ENCODE results near the gene TFDP1.

TFDP1 gene

DNA sequence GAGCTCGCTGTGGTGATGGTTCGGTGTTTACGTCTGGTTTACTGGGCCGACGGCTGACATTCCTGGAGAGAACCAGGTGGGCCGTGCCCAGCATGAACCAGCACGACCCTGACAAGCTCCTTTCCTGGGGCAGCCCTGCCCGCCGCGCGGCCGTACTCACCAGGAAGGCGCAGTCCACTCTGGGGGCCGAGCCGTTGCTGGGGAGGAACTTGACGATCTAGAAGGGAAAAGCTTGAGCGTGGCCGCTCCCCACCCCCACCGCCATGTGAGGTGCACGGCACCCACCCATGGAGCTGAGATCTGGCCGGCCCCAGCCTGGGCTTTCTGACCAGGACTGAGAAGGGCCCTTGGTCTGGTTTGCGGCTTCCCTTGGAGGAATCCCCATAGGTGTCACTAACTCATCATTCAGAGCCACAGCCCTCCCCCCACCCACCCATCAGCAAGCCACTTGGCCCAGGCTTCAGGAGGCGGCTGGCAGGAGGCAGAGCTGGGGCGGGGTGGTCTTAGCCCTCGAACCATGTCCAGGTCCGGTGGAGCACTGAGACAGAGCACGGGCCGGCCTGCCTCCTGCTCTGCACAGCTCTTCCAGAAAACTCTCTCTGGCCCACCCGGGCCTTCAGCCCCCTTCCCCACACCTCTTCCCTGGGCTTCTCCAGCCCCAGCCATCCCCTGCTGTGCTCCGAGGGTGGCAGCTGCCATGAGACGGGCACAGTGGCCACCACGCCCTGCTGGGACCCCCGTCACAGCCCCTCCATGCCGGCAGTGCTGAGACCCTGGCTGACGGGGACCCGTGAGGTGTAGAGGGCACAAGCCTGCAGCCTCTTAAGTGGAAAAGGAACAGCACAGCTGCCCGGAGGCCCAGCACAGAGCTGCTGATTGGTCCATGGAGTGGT is 67.2 kb downstream of the TFDP1 start:
- Histone ChIP-seq H3K9ac (ENCODE audit: low read depth, low read length) (no peak overlapping the region), H3K4me2 (ENCODE audit: insufficient read depth, low read length) (no peak overlapping the region), H3K79me2 (ENCODE audit: insufficient read depth, low read length) (no peaks in the 10 kb centered on the region), H3K9me3 (ENCODE audit: insufficient read depth, low read length, severe bottlenecking) (no peaks in the 10 kb centered on the region), H4K20me1 (ENCODE audit: insufficient read depth, low read length) (peaks cover 20% of the 10 kb centered on the region; the same call in 1 of the 2 replicates), H3K4me3 (ENCODE audit: low read depth in 1 of 2, low read length in 2 of 2) (no peak overlapping the region), H3K27ac (ENCODE audit: low read length) (no peak overlapping the region), H3K27me3 (ENCODE audit: insufficient read depth, low read length, poor library complexity) (no peaks in the 10 kb centered on the region), H3K36me3 (ENCODE audit: insufficient read depth, low read length) (no peaks in the 10 kb centered on the region), H3K4me1 (ENCODE audit: insufficient read depth, low read length) (no peaks in the 10 kb centered on the region), H2AFZ (ENCODE audit: low read depth, low read length) (no peak overlapping the region)
- TF ChIP-seq, protein P1, sequence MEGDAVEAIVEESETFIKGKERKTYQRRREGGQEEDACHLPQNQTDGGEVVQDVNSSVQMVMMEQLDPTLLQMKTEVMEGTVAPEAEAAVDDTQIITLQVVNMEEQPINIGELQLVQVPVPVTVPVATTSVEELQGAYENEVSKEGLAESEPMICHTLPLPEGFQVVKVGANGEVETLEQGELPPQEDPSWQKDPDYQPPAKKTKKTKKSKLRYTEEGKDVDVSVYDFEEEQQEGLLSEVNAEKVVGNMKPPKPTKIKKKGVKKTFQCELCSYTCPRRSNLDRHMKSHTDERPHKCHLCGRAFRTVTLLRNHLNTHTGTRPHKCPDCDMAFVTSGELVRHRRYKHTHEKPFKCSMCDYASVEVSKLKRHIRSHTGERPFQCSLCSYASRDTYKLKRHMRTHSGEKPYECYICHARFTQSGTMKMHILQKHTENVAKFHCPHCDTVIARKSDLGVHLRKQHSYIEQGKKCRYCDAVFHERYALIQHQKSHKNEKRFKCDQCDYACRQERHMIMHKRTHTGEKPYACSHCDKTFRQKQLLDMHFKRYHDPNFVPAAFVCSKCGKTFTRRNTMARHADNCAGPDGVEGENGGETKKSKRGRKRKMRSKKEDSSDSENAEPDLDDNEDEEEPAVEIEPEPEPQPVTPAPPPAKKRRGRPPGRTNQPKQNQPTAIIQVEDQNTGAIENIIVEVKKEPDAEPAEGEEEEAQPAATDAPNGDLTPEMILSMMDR (IDR thresholded peaks at IDR 0.05; ENCODE audit: borderline replicate concordance, extremely low read depth, low read length, poor library complexity, severe bottlenecking) = no peak
- no peak for TF ChIP-seq EZH2 (IDR thresholded peaks at IDR 0.05; ENCODE audit: borderline replicate concordance, low read depth, low read length, severe bottlenecking)
- DNase-seq (no peak), ATAC-seq (ENCODE audit: insufficient read depth, low read depth) (no peak)

DNA sequence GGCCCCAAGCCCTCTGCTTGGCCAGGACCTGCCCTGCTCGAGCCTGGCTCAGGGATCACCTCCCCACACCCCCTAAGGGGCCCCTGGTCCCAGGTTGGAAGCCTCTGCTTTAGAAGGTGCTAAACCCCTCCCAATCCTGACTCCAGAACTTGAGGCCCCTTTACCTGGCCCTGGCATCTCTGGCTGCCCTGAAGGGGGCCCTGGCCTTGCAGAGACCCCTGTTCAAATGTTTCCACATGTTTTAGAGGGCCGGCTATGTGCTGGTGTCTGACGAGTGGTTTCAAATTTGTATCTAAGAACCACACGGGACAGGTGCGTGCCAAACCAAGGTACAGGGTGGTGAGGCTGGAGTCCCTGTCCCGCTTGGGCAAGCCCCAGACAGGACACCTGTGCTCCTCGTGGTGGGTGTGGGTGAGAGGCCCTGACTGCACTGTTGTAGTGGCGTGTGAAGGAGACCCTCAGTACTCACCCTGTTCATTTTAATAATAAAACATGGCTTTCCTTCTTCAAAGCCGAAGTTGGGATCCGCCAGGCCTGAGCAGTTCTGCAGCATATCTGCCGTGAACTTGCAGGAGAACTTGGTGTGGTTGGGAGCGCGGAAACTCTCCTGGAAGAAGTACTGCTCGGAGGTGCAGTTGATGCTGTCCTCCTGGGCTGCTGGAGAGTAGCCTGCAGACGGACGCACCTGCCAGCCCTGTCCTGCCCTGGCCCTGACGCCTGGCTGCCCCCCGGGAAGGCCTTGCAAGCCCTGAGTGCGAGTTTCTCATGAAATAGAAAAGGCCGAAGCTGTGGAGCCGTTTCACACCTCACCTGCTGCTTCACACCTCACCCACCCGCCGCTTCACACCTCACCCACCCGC is 68.1 kb downstream of the TFDP1 start:
- Histone ChIP-seq H3K9me3 (ENCODE audit: insufficient read depth, low read length, severe bottlenecking) (no peaks in the 10 kb centered on the region), H3K4me3 (ENCODE audit: low read depth in 1 of 2, low read length in 2 of 2) (no peak overlapping the region), H3K9ac (ENCODE audit: low read depth, low read length) (no peak overlapping the region), H2AFZ (ENCODE audit: low read depth, low read length) (no peak overlapping the region), H3K79me2 (ENCODE audit: insufficient read depth, low read length) (no peaks in the 10 kb centered on the region), H3K36me3 (ENCODE audit: insufficient read depth, low read length) (no peaks in the 10 kb centered on the region), H3K27ac (ENCODE audit: low read length) (no peak overlapping the region), H3K4me1 (ENCODE audit: insufficient read depth, low read length) (no peaks in the 10 kb centered on the region), H3K4me2 (ENCODE audit: insufficient read depth, low read length) (no peak overlapping the region), H4K20me1 (ENCODE audit: insufficient read depth, low read length) (peaks cover 16% of the 10 kb centered on the region; the same call in 1 of the 2 replicates), H3K27me3 (ENCODE audit: insufficient read depth, low read length, poor library complexity) (no peaks in the 10 kb centered on the region)
- no peak for ATAC-seq (ENCODE audit: insufficient read depth, low read depth)
- TF ChIP-seq, protein P1 (IDR thresholded peaks at IDR 0.05; ENCODE audit: borderline replicate concordance, extremely low read depth, low read length, poor library complexity, severe bottlenecking) = no peak
- TF ChIP-seq EZH2 (IDR thresholded peaks at IDR 0.05; ENCODE audit: borderline replicate concordance, low read depth, low read length, severe bottlenecking) = no peak
- DNase-seq = no peak

DNA sequence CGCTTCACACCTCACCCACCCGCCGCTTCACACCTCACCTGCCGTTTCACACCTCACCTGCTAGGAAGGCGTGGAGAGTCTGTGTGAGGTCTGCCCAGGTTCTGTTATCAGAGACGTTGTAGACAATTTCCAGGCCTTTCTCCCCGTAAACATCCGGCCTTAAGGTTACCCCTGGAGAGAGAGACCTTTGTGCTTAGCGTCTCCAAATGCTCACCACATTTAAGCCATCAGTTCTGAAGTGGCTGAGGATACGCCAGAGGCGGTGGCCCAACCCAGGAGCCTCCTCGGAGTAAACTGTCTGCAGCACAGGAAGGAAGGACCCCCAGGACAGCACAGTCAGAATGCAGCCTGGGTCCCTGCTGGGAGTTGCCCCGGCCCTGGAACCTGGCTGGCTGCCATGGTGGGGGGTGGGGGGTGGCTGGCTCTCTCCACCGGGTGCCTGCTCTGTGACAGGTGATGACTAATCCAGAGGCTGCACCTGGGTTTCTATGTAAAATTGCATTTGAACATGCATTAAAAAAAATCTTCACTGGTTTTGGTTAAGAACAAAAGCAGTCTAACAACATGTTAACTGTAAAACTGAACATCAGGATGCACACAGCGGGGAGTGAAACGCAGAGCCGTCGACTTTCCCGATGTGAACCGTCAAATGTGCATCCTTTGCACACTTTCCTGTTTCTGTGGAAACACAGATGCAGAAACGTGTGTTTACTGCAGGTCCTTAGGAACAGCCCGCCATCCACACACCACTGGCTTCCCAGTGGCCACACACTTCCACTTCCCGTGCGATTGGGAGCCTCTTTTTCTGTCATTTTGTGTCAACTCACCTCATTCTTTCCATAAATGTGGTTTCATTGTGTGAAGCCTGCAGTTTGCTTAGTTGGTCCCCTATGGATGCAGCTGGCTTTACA is 69.0 kb downstream of the TFDP1 start:
- ATAC-seq (ENCODE audit: insufficient read depth, low read depth) = peak; percentile 34; the same call in 1 of the 3 replicates
- Histone ChIP-seq H2AFZ (ENCODE audit: low read depth, low read length) (no peak overlapping the region), H3K27me3 (ENCODE audit: insufficient read depth, low read length, poor library complexity) (no peaks in the 10 kb centered on the region), H3K4me1 (ENCODE audit: insufficient read depth, low read length) (no peaks in the 10 kb centered on the region), H3K4me2 (ENCODE audit: insufficient read depth, low read length) (no peak overlapping the region), H3K27ac (ENCODE audit: low read length) (no peak overlapping the region), H3K36me3 (ENCODE audit: insufficient read depth, low read length) (no peaks in the 10 kb centered on the region), H3K79me2 (ENCODE audit: insufficient read depth, low read length) (no peaks in the 10 kb centered on the region), H4K20me1 (ENCODE audit: insufficient read depth, low read length) (peaks cover 16% of the 10 kb centered on the region; the same call in 1 of the 2 replicates), H3K4me3 (ENCODE audit: low read depth in 1 of 2, low read length in 2 of 2) (no peak overlapping the region), H3K9me3 (ENCODE audit: insufficient read depth, low read length, severe bottlenecking) (no peaks in the 10 kb centered on the region), H3K9ac (ENCODE audit: low read depth, low read length) (no peak overlapping the region)
- no peak for DNase-seq
- no peak for TF ChIP-seq EZH2 (IDR thresholded peaks at IDR 0.05; ENCODE audit: borderline replicate concordance, low read depth, low read length, severe bottlenecking)
- TF ChIP-seq, protein P1 (IDR thresholded peaks at IDR 0.05; ENCODE audit: borderline replicate concordance, extremely low read depth, low read length, poor library complexity, severe bottlenecking) = no peak
